NCI-H1092 (cell line): ENCODE data around the gene ORMDL3.
"Not testable (repeated sequence)": the region's sequence is repeated elsewhere in the genome, so short reads cannot be mapped to it uniquely, and the experiment has no call there.

ENCODE experiments used
- DNase-seq: peaks from one replicate; lab custom pipeline; 2025; lab: John Stamatoyannopoulos, UW

ORMDL3 gene

GRCh38 chr17:39923836-39924690 lies 3.3 kb downstream of the ORMDL3 start:
- no peak for DNase-seq

GRCh38 chr17:39923230-39923629 lies 4.2 kb downstream of the ORMDL3 start:
- DNase-seq, result no peak

GRCh38 chr17:39922006-39922405 lies 5.4 kb downstream of the ORMDL3 start:
- DNase-seq, result no peak

- DNase-seq, result no peak
Measured at GRCh38 chr17:39921323-39921722, 6.1 kb downstream of the ORMDL3 start.

GRCh38 chr17:39920218-39921210 lies 6.9 kb downstream of the ORMDL3 start:
- DNase-seq, result no peak

- no peak for DNase-seq
Measured at GRCh38 chr17:39919087-39919683, 8.2 kb downstream of the ORMDL3 start.

- DNase-seq, result no peak
Measured at GRCh38 chr17:39916918-39917317, 10.5 kb downstream of the ORMDL3 start.

- DNase-seq, result no peak
Measured at GRCh38 chr17:39915559-39915958, 11.8 kb downstream of the ORMDL3 start.

GRCh38 chr17:39913989-39914388 lies 13.4 kb downstream of the ORMDL3 start:
- no peak for DNase-seq

GRCh38 chr17:39908789-39909352 lies 18.5 kb downstream of the ORMDL3 start:
- no peak for DNase-seq

- no peak for DNase-seq
Measured at GRCh38 chr17:39904990-39905288, 22.5 kb downstream of the ORMDL3 start.

- DNase-seq, result no peak
Measured at GRCh38 chr17:39903158-39903884, 24.1 kb downstream of the ORMDL3 start.

GRCh38 chr17:39902027-39902426 lies 25.4 kb downstream of the ORMDL3 start:
- DNase-seq, result not testable (repeated sequence)

GRCh38 chr17:39899215-39899614 lies 28.2 kb downstream of the ORMDL3 start:
- no peak for DNase-seq

- no peak for DNase-seq
Measured at GRCh38 chr17:39898088-39898487, 29.3 kb downstream of the ORMDL3 start.

- DNase-seq, result no peak
Measured at GRCh38 chr17:39894681-39895376, 32.6 kb downstream of the ORMDL3 start.

- no peak for DNase-seq
Measured at GRCh38 chr17:39889200-39889599, 38.2 kb downstream of the ORMDL3 start.

- DNase-seq, result no peak
Measured at GRCh38 chr17:39887078-39887477, 40.3 kb downstream of the ORMDL3 start.

- not testable (repeated sequence) for DNase-seq
Measured at GRCh38 chr17:39886102-39886501, 41.3 kb downstream of the ORMDL3 start.

GRCh38 chr17:39872751-39873150 lies 54.6 kb downstream of the ORMDL3 start:
- DNase-seq, result no peak

- no peak for DNase-seq
Measured at GRCh38 chr17:39871801-39872200, 55.6 kb downstream of the ORMDL3 start.
